DMS 273 (cell line): ENCODE data around the gene STAT5B.
A peak's percentile ranks its signal among the peaks of the same experiment; 100 is the strongest.
"Not testable (repeated sequence)": the region's sequence is repeated elsewhere in the genome, so short reads cannot be mapped to it uniquely, and the experiment has no call there.

ENCODE experiments used
- DNase-seq: peaks from one replicate; lab custom pipeline; 2025; ENCODE audit not compliant: unreplicated experiment; lab: John Stamatoyannopoulos, UW

STAT5B gene

GRCh38 chr17:42199416-42200011 is 76.7 kb downstream of the STAT5B start:
- no peak for DNase-seq

GRCh38 chr17:42198897-42199296 is 77.3 kb downstream of the STAT5B start:
- DNase-seq = no peak

GRCh38 chr17:42197564-42198156 is 78.5 kb downstream of the STAT5B start:
- DNase-seq = no peak

GRCh38 chr17:42193969-42194899 is 82.0 kb downstream of the STAT5B start, which contains the start of gene GHDC:
Gene GHDC, minus strand, starts transcription at chr17:42194494. Its CDS starts 913 bp downstream, at chr17:42193581.
- peak; percentile 85 for DNase-seq

- DNase-seq = no peak
These were observed 82.8 kb downstream of the STAT5B start for GRCh38 chr17:42193216-42193968.

GRCh38 chr17:42192189-42193126 is 83.7 kb downstream of the STAT5B start:
- no peak for DNase-seq

GRCh38 chr17:42191275-42191608 is 84.9 kb downstream of the STAT5B start:
- no peak for DNase-seq

GRCh38 chr17:42190491-42191274 is 85.5 kb downstream of the STAT5B start:
- no peak for DNase-seq

- DNase-seq = no peak
These were observed 86.6 kb downstream of the STAT5B start for GRCh38 chr17:42189651-42189965.

- DNase-seq = no peak
These were observed 87.2 kb downstream of the STAT5B start for GRCh38 chr17:42188749-42189650.

- DNase-seq = no peak
These were observed 88.4 kb downstream of the STAT5B start for GRCh38 chr17:42187833-42188232.

GRCh38 chr17:42186191-42186590 is 90.0 kb downstream of the STAT5B start:
- not testable (repeated sequence) for DNase-seq

- no peak for DNase-seq
These were observed 90.6 kb downstream of the STAT5B start for GRCh38 chr17:42185621-42185930.

- DNase-seq = no peak
These were observed 91.2 kb downstream of the STAT5B start, which contains the start of gene HCRT for GRCh38 chr17:42184713-42185620. Gene HCRT, minus strand, starts transcription at chr17:42185452. Its CDS starts 87 bp downstream, at chr17:42185365.

GRCh38 chr17:42183741-42184711 is 92.2 kb downstream of the STAT5B start:
- DNase-seq = peak; percentile 94
